ENCODE measurements around the gene C10orf62.

C10orf62 gene

DNA sequence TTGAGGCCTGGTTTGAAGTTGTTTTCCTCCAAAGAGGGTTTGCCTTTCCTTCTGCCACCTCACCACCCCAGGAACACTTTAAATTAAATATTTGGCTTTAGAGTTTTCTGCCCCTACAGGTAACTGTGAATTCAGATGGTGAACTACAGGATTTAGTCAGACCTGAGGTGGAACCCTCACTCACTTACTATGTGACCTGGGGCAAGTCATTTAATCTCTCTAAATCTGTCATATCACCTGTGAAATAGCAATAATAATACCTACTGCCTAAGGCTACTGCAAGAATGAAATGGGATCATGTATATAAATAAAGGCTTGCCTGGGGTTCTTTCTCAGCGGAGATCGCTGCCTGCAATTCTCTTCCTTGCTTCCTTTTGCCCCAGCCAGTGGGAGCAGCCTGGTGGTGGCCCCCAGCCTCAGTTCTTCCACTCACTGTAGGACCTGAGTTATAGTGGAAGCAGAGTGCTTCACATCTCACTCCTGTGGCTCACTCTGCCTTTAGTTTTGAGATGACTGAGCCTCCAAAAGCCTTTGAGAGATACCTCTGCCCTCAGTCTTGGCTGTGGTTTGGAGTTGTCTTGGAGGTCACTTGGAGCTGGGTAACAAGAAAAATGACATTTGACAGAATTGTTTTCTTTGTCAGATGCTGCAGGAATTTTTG is 23.1 kb upstream of the C10orf62 start:
- Histone ChIP-seq H3K4me3 (ENCODE audit: low read length) (no peak overlapping the region), H3K27ac (ENCODE audit: low read length) (no peak overlapping the region), H3K9me3 (ENCODE audit: control insufficient read depth, insufficient read depth, low read length) (no peaks in the 10 kb centered on the region), H3K36me3 (ENCODE audit: control insufficient read depth, insufficient read depth, low read length) (peaks cover 8% of the 10 kb centered on the region), H3K27me3 (ENCODE audit: control insufficient read depth, insufficient read depth, low read length) (no peaks in the 10 kb centered on the region), H3K4me1 (ENCODE audit: control insufficient read depth, insufficient read depth, low read length) (no peaks in the 10 kb centered on the region)
- no peak for DNase-seq (ENCODE audit: low read depth, low spot score)
- WGBS (ENCODE audit: insufficient coverage, insufficient read length), result no CpG with 5 or more reads among the region's 2 CpGs

DNA sequence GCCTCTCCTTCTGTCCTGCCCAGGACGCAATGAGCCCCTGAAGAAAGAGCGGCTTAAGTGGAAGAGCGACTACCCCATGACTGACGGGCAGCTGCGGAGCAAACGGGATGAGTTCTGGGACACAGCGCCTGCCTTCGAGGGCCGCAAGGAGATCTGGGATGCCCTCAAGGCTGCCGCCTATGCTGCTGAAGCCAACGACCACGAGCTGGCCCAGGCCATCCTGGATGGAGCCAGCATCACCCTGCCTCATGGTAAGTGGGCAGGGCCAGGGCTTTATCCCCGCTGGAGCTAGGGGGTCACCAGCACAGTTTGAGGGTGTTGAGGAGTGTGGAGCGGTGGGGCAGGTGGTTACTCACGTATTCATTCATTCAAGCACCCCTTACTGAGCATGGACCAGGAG is 21.6 kb upstream of the C10orf62 start:
- no peak for DNase-seq (ENCODE audit: low read depth, low spot score)
- Histone ChIP-seq H3K4me3 (ENCODE audit: low read length) (no peak overlapping the region), H3K4me1 (ENCODE audit: control insufficient read depth, insufficient read depth, low read length) (no peaks in the 10 kb centered on the region), H3K9me3 (ENCODE audit: control insufficient read depth, insufficient read depth, low read length) (no peaks in the 10 kb centered on the region), H3K36me3 (ENCODE audit: control insufficient read depth, insufficient read depth, low read length) (peaks cover 8% of the 10 kb centered on the region), H3K27ac (ENCODE audit: low read length) (no peak overlapping the region), H3K27me3 (ENCODE audit: control insufficient read depth, insufficient read depth, low read length) (no peaks in the 10 kb centered on the region)
- no CpG with 5 or more reads among the region's 15 CpGs for WGBS (ENCODE audit: insufficient coverage, insufficient read length)

DNA sequence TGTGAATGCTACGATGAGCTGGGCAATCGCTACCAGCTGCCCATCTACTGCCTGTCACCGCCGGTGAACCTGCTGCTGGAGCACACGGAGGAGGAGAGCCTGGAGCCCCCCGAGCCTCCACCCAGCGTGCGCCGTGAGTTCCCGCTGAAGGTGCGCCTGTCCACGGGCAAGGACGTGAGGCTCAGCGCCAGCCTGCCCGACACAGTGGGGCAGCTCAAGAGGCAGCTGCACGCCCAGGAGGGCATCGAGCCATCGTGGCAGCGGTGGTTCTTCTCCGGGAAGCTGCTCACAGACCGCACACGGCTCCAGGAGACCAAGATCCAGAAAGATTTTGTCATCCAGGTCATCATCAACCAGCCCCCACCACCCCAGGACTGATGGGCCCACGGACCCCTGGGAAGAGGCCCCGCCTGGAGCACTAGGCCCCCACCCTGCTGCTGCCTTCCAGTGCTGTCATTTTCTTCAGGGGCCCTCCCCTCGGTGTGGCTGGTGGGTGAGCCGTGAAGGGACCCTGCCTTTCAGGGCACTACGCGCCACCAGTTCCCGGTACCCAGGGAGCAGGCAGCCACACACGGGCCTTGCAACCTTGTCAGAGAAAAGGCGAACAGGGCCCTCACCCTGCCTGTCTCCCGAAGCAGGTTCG is 19.3 kb upstream of the C10orf62 start:
- no peaks in the 10 kb centered on the region for H3K9me3 ChIP-seq (ENCODE audit: control insufficient read depth, insufficient read depth, low read length)
- no peaks in the 10 kb centered on the region for H3K4me1 ChIP-seq (ENCODE audit: control insufficient read depth, insufficient read depth, low read length)
- H3K27me3 ChIP-seq (ENCODE audit: control insufficient read depth, insufficient read depth, low read length), result no peaks in the 10 kb centered on the region
- peaks cover 8% of the 10 kb centered on the region for H3K36me3 ChIP-seq (ENCODE audit: control insufficient read depth, insufficient read depth, low read length)
- DNase-seq (ENCODE audit: low read depth, low spot score), result no peak
- no peak overlapping the region; the same call in 1 of the 2 replicates for H3K4me3 ChIP-seq (ENCODE audit: low read length)
- H3K27ac ChIP-seq (ENCODE audit: low read length), result no peak overlapping the region
- WGBS (ENCODE audit: insufficient coverage, insufficient read length), result no CpG with 5 or more reads among the region's 33 CpGs

GRCh38 chr10:97570789-97571471 is 18.6 kb upstream of the C10orf62 start:
- no peak overlapping the region for H3K4me3 ChIP-seq (ENCODE audit: low read length)
- H3K4me1 ChIP-seq (ENCODE audit: control insufficient read depth, insufficient read depth, low read length), result no peaks in the 10 kb centered on the region
- H3K36me3 ChIP-seq (ENCODE audit: control insufficient read depth, insufficient read depth, low read length), result peaks cover 8% of the 10 kb centered on the region
- H3K9me3 ChIP-seq (ENCODE audit: control insufficient read depth, insufficient read depth, low read length), result no peaks in the 10 kb centered on the region
- DNase-seq (ENCODE audit: low read depth, low spot score), result no peak
- H3K27me3 ChIP-seq (ENCODE audit: control insufficient read depth, insufficient read depth, low read length), result no peaks in the 10 kb centered on the region
- WGBS (ENCODE audit: insufficient coverage, insufficient read length), result no CpG with 5 or more reads among the region's 5 CpGs
- H3K27ac ChIP-seq (ENCODE audit: low read length), result no peak overlapping the region

DNA sequence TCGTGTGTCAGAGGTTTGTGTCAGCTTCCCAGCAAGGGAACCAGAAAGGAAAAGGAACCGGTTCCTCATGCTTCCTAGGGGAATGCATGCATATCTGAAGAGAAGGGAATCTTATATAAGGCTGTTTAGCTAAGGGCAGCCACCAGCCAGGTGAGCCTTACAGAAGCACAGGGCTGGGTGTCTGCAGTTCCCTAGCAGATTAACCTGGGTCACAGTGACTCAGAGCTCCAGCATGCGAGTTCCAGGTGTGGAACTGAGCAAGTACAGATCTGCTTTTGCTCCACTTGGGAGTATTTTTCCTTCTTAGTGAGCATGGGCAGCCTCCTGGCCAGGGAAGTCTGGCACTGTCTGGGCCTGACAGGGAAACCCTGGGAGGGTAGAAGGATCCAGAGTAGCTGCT is 17.9 kb upstream of the C10orf62 start:
- DNase-seq (ENCODE audit: low read depth, low spot score), result no peak
- H3K4me3 ChIP-seq (ENCODE audit: low read length), result no peak overlapping the region
- H3K27ac ChIP-seq (ENCODE audit: low read length), result no peak overlapping the region
- no peaks in the 10 kb centered on the region for H3K27me3 ChIP-seq (ENCODE audit: control insufficient read depth, insufficient read depth, low read length)
- no peaks in the 10 kb centered on the region for H3K9me3 ChIP-seq (ENCODE audit: control insufficient read depth, insufficient read depth, low read length)
- no CpG with 5 or more reads among the region's 3 CpGs for WGBS (ENCODE audit: insufficient coverage, insufficient read length)
- no peaks in the 10 kb centered on the region for H3K4me1 ChIP-seq (ENCODE audit: control insufficient read depth, insufficient read depth, low read length)
- peaks cover 8% of the 10 kb centered on the region for H3K36me3 ChIP-seq (ENCODE audit: control insufficient read depth, insufficient read depth, low read length)

DNA sequence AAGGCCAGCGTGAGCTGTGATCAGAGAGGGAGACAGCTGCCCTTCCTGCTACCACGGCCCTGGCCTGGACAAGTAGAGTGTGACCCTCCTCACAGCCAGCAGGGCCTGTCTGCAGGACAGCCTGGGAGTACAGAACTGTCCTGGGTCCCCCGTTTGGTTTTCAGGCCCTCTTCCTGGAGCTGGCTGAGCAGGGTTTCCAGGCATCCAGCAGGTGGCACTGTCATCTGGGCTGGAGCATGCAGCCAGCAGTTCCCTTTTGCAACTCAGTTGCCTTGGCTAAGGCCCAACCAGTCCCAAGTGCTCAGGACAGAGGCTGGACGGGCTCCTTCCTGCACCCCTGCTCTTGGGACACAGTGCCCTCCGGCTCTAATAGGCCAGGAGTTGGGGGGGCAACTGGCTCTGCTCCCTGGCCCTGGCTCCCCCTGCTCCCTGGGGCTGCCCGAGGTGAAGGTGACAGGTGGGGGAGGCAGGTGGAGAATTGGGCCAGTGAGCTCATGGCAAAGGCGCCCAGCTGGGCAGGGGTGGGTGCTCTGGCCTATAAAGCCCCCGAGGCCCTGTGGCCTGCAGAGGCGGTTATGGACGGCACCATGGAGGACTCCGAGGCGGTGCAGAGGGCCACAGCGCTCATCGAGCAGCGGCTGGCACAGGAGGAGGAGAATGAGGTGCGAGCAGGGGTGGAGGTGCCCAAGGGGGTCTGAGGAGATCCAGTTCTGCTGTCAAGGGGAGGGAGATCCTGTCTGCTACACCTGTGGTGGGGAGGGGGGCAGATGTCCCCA is 17.1 kb upstream of the C10orf62 start, which contains the start of gene ANKRD2:
ANKRD2 (plus strand) TSS at position 566 of the 776 bp plus-strand sequence; CDS start at position 576, 10 bp downstream.
- Histone ChIP-seq H3K9me3 (ENCODE audit: control insufficient read depth, insufficient read depth, low read length) (no peaks in the 10 kb centered on the region), H3K27ac (ENCODE audit: low read length) (no peak within 1 kb of the TSS), H3K4me3 (ENCODE audit: low read length) (no peak within 1 kb of the TSS), H3K27me3 (ENCODE audit: control insufficient read depth, insufficient read depth, low read length) (no peaks in the 10 kb centered on the region), H3K4me1 (ENCODE audit: control insufficient read depth, insufficient read depth, low read length) (no peaks in the 10 kb centered on the region), H3K36me3 (ENCODE audit: control insufficient read depth, insufficient read depth, low read length) (peaks cover 8% of the 10 kb centered on the region)
- DNase-seq (ENCODE audit: low read depth, low spot score), result peak; percentile 84
- no CpG with 5 or more reads among the region's 16 CpGs for WGBS (ENCODE audit: insufficient coverage, insufficient read length)

GRCh38 chr10:97573021-97573420 is 16.5 kb upstream of the C10orf62 start:
- WGBS (ENCODE audit: insufficient coverage, insufficient read length), result no CpG with 5 or more reads among the region's 2 CpGs
- Histone ChIP-seq H3K27me3 (ENCODE audit: control insufficient read depth, insufficient read depth, low read length) (no peaks in the 10 kb centered on the region), H3K27ac (ENCODE audit: low read length) (no peak overlapping the region), H3K36me3 (ENCODE audit: control insufficient read depth, insufficient read depth, low read length) (peaks cover 8% of the 10 kb centered on the region), H3K4me1 (ENCODE audit: control insufficient read depth, insufficient read depth, low read length) (no peaks in the 10 kb centered on the region), H3K9me3 (ENCODE audit: control insufficient read depth, insufficient read depth, low read length) (no peaks in the 10 kb centered on the region), H3K4me3 (ENCODE audit: low read length) (no peak overlapping the region)
- DNase-seq (ENCODE audit: low read depth, low spot score), result no peak

GRCh38 chr10:97573672-97574071 is 15.8 kb upstream of the C10orf62 start:
- Histone ChIP-seq H3K36me3 (ENCODE audit: control insufficient read depth, insufficient read depth, low read length) (peaks cover 8% of the 10 kb centered on the region), H3K27me3 (ENCODE audit: control insufficient read depth, insufficient read depth, low read length) (no peaks in the 10 kb centered on the region), H3K27ac (ENCODE audit: low read length) (no peak overlapping the region), H3K4me1 (ENCODE audit: control insufficient read depth, insufficient read depth, low read length) (no peaks in the 10 kb centered on the region), H3K9me3 (ENCODE audit: control insufficient read depth, insufficient read depth, low read length) (no peaks in the 10 kb centered on the region), H3K4me3 (ENCODE audit: low read length) (no peak overlapping the region)
- no CpG with 5 or more reads among the region's 2 CpGs for WGBS (ENCODE audit: insufficient coverage, insufficient read length)
- DNase-seq (ENCODE audit: low read depth, low spot score), result no peak

- Histone ChIP-seq H3K4me3 (ENCODE audit: low read length) (no peak overlapping the region), H3K27me3 (ENCODE audit: control insufficient read depth, insufficient read depth, low read length) (no peaks in the 10 kb centered on the region), H3K9me3 (ENCODE audit: control insufficient read depth, insufficient read depth, low read length) (no peaks in the 10 kb centered on the region), H3K36me3 (ENCODE audit: control insufficient read depth, insufficient read depth, low read length) (peaks cover 6% of the 10 kb centered on the region; the same call in 1 of the 2 replicates), H3K4me1 (ENCODE audit: control insufficient read depth, insufficient read depth, low read length) (no peaks in the 10 kb centered on the region), H3K27ac (ENCODE audit: low read length) (no peak overlapping the region)
- no CpG with 5 or more reads among the region's 4 CpGs for WGBS (ENCODE audit: insufficient coverage, insufficient read length)
- DNase-seq (ENCODE audit: low read depth, low spot score), result no peak
Observed at GRCh38 chr10:97574374-97575126, 15.0 kb upstream of the C10orf62 start.

Measured in iPS DF 6.9 (cell line).